ENCODE measurements around the gene MAPK8IP1. TPM values are rescaled to one million over a fixed set of nuclear protein-coding genes. Genes with fewer than 3 reads are reported as not detected.
"Not testable (repeated sequence)": the region's sequence is repeated elsewhere in the genome, so short reads cannot be mapped to it uniquely, and the experiment has no call there.

The MAPK8IP1 gene
- total and polyA plus RNA-seq, 12 donors: 14.5 to 73.7 (median 33.3) TPM

GRCh38 chr11:45900175-45900800 is 14.8 kb downstream of the MAPK8IP1 start:
- peak overlapping the region in 3 of 4 donors; percentile 40 to 91 (median 43) for H3K4me3 ChIP-seq
- H3K27me3 ChIP-seq; DNase-seq; intact Hi-C loops (cut with DNase I); H3K9me3 ChIP-seq (replicated peaks in 1 of 3): not testable (repeated sequence)
- WGBS, 4 donors: 2 to 5% (median 3%) methylated on average over 11 to 34 of the region's 59 CpGs
- TF ChIP-seq POLR2A (IDR thresholded peaks at IDR 0.05): peak in 1 of 2 donors; percentile 28
- peaks cover 13 to 22% of the 10 kb centered on the region in 2 donors for H3K4me1 ChIP-seq (replicated peaks in 1 of 2)
- peak overlapping the region in 2 of 5 donors; percentile 85 to 94 for H3K27ac ChIP-seq
- H3K36me3 ChIP-seq (replicated peaks in 1 of 2): peaks cover 0 to 29% of the 10 kb centered on the region in 2 donors

DNA sequence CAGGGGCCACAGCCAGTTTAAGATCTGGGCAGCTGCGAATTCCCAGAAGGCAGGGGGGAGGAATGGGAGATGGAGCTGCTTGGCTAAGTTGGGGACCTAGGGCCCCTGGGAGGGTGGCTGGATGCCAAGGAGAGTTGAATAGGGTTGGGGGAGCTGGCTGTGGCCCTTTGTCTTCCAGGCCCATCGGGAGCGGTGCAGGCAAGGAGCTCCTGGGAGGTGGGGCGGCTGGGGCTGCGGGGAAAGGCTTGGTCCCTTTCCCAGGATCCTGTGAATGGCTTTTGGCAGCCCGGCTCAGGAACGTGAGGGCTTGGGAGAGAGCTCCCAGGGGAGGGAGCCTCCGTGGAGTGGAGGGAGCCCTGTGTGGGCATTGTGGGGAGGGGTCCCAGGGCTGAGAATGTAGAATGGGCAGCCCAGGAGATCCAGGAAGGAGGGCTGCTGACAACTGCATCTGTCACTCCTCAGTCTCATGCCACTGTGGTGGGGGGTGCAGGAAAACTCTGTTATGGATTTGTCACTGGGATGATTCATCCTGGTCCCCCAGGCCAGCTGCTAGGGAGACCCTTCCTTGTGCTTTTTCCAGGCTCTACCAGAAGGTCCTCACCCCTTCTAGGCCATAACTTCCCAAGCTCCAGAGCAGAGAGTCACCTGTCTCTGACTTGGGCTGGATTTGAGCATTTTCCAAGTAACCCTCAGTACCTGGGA is 15.6 kb downstream of the MAPK8IP1 start:
- TF ChIP-seq, protein P1, sequence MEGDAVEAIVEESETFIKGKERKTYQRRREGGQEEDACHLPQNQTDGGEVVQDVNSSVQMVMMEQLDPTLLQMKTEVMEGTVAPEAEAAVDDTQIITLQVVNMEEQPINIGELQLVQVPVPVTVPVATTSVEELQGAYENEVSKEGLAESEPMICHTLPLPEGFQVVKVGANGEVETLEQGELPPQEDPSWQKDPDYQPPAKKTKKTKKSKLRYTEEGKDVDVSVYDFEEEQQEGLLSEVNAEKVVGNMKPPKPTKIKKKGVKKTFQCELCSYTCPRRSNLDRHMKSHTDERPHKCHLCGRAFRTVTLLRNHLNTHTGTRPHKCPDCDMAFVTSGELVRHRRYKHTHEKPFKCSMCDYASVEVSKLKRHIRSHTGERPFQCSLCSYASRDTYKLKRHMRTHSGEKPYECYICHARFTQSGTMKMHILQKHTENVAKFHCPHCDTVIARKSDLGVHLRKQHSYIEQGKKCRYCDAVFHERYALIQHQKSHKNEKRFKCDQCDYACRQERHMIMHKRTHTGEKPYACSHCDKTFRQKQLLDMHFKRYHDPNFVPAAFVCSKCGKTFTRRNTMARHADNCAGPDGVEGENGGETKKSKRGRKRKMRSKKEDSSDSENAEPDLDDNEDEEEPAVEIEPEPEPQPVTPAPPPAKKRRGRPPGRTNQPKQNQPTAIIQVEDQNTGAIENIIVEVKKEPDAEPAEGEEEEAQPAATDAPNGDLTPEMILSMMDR (IDR thresholded peaks at IDR 0.05): no peak
- TF ChIP-seq POLR2A (IDR thresholded peaks at IDR 0.05): no peak
- Histone ChIP-seq H3K36me3 (replicated peaks in 1 of 2) (peaks cover 0 to 32% of the 10 kb centered on the region in 2 donors), H3K27me3 (no peaks in the 10 kb centered on the region), H3K9me3 (replicated peaks in 1 of 3) (no peaks in the 10 kb centered on the region), H3K4me1 (replicated peaks in 1 of 2) (peaks cover 13 to 22% of the 10 kb centered on the region in 2 donors), H3K27ac (peak overlapping the region in 2 of 5 donors; percentile 10 to 85), H3K4me3 (peak overlapping the region in 1 of 4 donors; percentile 91)
- peak in 4 of 7 donors; percentile 46 to 58 (median 56) for DNase-seq
- intact Hi-C loops (cut with DNase I): no loop called here
- 11 to 38% (median 23%) methylated on average over 8 of the region's 8 CpGs for WGBS, 4 donors

- H3K27ac ChIP-seq: peak overlapping the region in 1 of 5 donors; percentile 85
- no peak for DNase-seq
- no peak overlapping the region for H3K4me3 ChIP-seq
- WGBS, 4 donors: 75 to 77% (median 76%) methylated on average over 5 to 6 of the region's 6 CpGs; no CpG with 5 or more reads in 1 of the 4 donors
- no peaks in the 10 kb centered on the region for H3K27me3 ChIP-seq
- H3K4me1 ChIP-seq (replicated peaks in 1 of 2): peaks cover 13 to 22% of the 10 kb centered on the region in 2 donors
- no peaks in the 10 kb centered on the region for H3K9me3 ChIP-seq (replicated peaks in 1 of 3)
- TF ChIP-seq, protein P1 (IDR thresholded peaks at IDR 0.05): no peak
- TF ChIP-seq POLR2A (IDR thresholded peaks at IDR 0.05): no peak
- H3K36me3 ChIP-seq (replicated peaks in 1 of 2): peaks cover 0 to 32% of the 10 kb centered on the region in 2 donors
- intact Hi-C loops (cut with DNase I): no loop called here
Measured at GRCh38 chr11:45901626-45902025, 16.2 kb downstream of the MAPK8IP1 start.

DNA sequence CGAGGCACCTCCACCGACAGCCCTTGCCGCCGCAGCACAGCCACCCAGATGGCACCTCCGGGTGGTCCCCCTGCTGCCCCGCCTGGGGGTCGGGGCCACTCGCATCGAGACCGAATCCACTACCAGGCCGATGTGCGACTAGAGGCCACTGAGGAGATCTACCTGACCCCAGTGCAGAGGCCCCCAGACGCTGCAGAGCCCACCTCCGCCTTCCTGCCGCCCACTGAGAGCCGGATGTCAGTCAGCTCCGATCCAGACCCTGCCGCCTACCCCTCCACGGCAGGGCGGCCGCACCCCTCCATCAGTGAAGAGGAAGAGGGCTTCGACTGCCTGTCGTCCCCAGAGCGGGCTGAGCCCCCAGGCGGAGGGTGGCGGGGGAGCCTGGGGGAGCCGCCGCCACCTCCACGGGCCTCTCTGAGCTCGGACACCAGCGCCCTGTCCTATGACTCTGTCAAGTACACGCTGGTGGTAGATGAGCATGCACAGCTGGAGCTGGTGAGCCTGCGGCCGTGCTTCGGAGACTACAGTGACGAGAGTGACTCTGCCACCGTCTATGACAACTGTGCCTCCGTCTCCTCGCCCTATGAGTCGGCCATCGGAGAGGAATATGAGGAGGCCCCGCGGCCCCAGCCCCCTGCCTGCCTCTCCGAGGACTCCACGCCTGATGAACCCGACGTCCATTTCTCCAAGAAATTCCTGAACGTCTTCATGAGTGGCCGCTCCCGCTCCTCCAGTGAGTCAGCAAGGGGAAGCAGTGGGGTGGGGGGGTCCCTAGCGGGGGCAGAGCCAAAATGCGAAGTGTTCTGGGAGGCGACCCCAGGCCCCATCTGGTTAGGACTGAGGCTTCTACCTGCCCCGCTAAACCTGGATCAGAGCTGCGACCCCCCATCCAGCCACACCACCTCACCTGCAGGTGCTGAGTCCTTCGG is 17.3 kb downstream of the MAPK8IP1 start:
- intact Hi-C loops (cut with DNase I): no loop called here
- peaks cover 13 to 31% of the 10 kb centered on the region in 2 donors for H3K4me1 ChIP-seq (replicated peaks in 1 of 2)
- no peaks in the 10 kb centered on the region for H3K27me3 ChIP-seq
- no peaks in the 10 kb centered on the region for H3K9me3 ChIP-seq (replicated peaks in 1 of 3)
- TF ChIP-seq, protein P1 (IDR thresholded peaks at IDR 0.05): no peak
- no peak for TF ChIP-seq POLR2A (IDR thresholded peaks at IDR 0.05)
- no peak for DNase-seq
- H3K36me3 ChIP-seq (replicated peaks in 1 of 2): peaks cover 0 to 32% of the 10 kb centered on the region in 2 donors
- no peak overlapping the region for H3K27ac ChIP-seq
- H3K4me3 ChIP-seq: no peak overlapping the region
- WGBS, 4 donors: 89 to 93% (median 91%) methylated on average over 17 to 56 of the region's 56 CpGs

All from adrenal gland (tissue), 12 donors.